ENCODE results near the gene TROAP. TPM values are rescaled to one million over a fixed set of nuclear protein-coding genes. Genes with fewer than 3 reads are reported as not detected.
A peak's percentile ranks its signal among the peaks of the same experiment; 100 is the strongest.
"Not testable (repeated sequence)": the region's sequence is repeated elsewhere in the genome, so short reads cannot be mapped to it uniquely, and the experiment has no call there.

TROAP gene
- total and polyA plus RNA-seq, 8 donors: 0.08 to 1.3 (median 0.46) TPM; not detected in 1

DNA sequence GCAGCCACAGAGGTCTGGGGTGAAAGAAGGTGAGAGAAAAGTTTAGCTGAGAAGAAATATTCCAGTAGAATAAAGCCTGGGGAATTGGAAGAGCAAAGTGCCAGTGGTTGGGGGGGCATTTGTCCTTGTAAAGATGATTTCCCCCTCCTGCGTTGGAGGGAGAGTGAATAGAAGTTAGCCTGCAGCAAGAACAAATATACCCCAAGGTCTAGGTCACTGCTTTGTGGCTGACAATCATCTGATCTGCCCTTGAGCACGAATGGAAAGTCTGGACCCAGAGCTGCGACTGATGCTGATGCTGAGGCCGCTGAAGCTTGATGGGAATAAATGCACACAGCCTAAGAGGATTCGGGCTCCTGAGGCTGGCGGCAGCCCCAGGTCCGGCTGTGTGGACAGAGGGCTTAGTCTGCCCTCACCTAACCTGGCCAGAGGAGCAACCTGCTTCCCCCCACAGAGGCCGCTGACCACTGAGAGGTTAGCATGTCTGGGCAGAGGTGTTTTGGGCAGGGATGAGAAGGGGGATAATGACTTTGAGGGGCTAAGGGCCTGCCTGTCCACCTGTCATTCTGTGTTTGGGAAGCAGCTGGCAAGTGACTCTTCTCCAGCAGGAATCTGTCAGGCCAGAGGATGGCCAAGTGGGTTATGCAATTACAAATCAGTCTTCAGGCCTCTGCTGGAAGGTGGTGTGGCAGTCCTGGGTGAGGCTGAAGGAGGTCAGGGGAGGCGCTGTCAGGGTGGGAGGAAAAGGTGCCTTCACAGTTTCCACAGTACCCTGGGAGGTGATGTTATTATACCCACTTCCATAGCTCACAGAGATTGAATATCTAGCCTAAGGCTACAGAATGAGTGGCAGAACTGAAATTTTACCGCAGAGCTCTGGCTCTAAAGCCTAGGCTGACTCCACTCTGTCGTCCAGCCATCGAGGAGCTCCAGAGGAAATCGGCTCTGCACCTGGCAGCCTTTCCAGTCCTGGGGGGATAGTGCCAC, 46.5 kb upstream of the TROAP start:
- TF ChIP-seq, protein P1, sequence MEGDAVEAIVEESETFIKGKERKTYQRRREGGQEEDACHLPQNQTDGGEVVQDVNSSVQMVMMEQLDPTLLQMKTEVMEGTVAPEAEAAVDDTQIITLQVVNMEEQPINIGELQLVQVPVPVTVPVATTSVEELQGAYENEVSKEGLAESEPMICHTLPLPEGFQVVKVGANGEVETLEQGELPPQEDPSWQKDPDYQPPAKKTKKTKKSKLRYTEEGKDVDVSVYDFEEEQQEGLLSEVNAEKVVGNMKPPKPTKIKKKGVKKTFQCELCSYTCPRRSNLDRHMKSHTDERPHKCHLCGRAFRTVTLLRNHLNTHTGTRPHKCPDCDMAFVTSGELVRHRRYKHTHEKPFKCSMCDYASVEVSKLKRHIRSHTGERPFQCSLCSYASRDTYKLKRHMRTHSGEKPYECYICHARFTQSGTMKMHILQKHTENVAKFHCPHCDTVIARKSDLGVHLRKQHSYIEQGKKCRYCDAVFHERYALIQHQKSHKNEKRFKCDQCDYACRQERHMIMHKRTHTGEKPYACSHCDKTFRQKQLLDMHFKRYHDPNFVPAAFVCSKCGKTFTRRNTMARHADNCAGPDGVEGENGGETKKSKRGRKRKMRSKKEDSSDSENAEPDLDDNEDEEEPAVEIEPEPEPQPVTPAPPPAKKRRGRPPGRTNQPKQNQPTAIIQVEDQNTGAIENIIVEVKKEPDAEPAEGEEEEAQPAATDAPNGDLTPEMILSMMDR (IDR thresholded peaks at IDR 0.05): no peak
- ATAC-seq (no peak), FAIRE-seq (no peak), DNase-seq (peak in 2 of 6 donors; percentile 23 to 34)
- 60 to 74% methylated on average over 13 of the region's 13 CpGs for WGBS, 2 donors
- no peaks in the 10 kb centered on the region for H3K27me3 ChIP-seq
- no peaks in the 10 kb centered on the region for H3K9me3 ChIP-seq
- peaks cover 0 to 2% (median 0%) of the 10 kb centered on the region in 3 donors for H3K4me1 ChIP-seq
- H3K36me3 ChIP-seq: peaks cover 0 to 15% (median 1%) of the 10 kb centered on the region in 3 donors
- H3K27ac ChIP-seq: no peak overlapping the region
- intact Hi-C loops (cut with DNase I): no loop called here
- H3K4me3 ChIP-seq: no peak overlapping the region

DNA sequence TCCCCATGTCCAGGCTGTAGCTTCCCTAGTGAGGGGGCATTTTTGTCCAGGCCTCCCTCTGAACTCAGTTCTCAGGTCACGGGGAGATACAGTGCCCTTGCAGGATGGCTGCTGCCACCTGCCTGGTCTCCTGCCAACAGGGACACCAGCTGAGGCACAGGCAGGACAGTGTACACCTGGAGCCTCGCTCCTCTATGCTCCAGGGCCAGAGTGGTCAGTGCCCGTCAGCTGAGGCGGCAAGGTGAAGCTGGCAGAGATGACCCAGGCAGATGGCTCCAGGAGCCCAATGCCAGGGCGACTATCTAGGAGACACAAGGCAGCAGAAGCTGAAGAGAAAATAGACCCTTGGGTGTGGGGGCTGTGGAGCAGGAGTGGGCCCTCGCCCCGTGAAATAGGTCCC, 45.6 kb upstream of the TROAP start:
- no peaks in the 10 kb centered on the region for H3K9me3 ChIP-seq
- TF ChIP-seq, protein P1 (IDR thresholded peaks at IDR 0.05): no peak
- ATAC-seq (no peak), FAIRE-seq (no peak), DNase-seq (no peak)
- WGBS, 2 donors: 87 to 89% methylated on average over 7 of the region's 7 CpGs
- intact Hi-C loops (cut with DNase I): no loop called here
- H3K4me1 ChIP-seq: peaks cover 0 to 2% (median 0%) of the 10 kb centered on the region in 3 donors
- H3K27ac ChIP-seq: no peak overlapping the region
- H3K4me3 ChIP-seq: no peak overlapping the region
- no peaks in the 10 kb centered on the region for H3K27me3 ChIP-seq
- H3K36me3 ChIP-seq: peaks cover 0 to 13% (median 0%) of the 10 kb centered on the region in 3 donors

DNA sequence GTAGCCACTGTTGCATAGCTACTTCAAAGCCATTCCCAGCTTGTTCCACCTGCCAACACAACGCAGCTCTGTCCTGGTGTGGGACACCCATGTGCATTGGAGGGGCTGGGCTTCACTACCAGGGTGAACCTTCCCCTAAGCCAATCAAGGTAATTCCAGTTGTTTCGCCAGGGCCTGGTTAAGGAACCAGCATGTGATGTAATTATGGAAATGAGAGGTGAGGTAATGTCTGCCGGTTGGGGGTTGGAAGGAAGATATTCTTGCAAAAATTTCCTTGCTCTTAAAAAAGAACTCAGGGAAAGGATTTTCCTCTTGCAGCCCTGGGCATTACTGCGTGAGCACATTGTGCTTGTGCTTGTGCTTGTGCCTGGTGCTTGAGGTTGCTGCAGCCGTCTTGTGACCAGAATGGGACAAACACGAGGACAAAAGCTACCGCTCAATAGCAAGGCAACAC, 43.3 kb upstream of the TROAP start:
- H3K36me3 ChIP-seq: no peaks in the 10 kb centered on the region
- H3K9me3 ChIP-seq: no peaks in the 10 kb centered on the region
- peak; percentile 30 to 71 (median 58) for ATAC-seq
- H3K27me3 ChIP-seq: no peaks in the 10 kb centered on the region
- H3K4me3 ChIP-seq: no peak overlapping the region
- TF ChIP-seq, protein P1 (IDR thresholded peaks at IDR 0.05): no peak
- H3K27ac ChIP-seq: no peak overlapping the region
- no peak for FAIRE-seq
- intact Hi-C loops (cut with DNase I): no loop called here
- H3K4me1 ChIP-seq: peaks cover 0 to 2% (median 0%) of the 10 kb centered on the region in 3 donors
- 67 to 69% methylated on average over 7 of the region's 7 CpGs for WGBS, 2 donors
- no peak for DNase-seq

DNA sequence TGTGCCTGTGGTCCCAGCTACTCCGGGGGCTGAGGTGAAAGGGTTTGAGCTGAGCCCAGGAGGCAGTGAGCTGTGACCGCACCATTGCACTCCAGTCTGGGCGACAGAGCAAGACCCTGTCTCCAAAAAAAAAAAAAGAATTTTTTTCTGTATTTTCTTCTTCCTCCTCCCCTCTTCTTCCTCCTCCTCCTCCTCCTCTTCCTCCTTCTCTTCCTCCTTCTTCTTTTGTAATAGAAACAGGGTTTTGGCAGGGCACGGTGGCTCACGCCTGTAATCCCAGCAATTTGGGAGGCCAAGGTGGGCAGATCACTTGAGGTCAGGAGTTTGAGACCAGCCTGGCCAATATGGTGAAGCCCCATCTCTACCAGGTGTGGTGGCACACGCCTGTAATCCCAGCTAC, 42.5 kb upstream of the TROAP start:
- intact Hi-C loops (cut with DNase I); H3K4me1 ChIP-seq; H3K36me3 ChIP-seq; H3K27me3 ChIP-seq; DNase-seq; ATAC-seq; H3K9me3 ChIP-seq; FAIRE-seq; H3K4me3 ChIP-seq; H3K27ac ChIP-seq: not testable (repeated sequence)
- 84 to 88% methylated on average over 6 of the region's 6 CpGs for WGBS, 2 donors

DNA sequence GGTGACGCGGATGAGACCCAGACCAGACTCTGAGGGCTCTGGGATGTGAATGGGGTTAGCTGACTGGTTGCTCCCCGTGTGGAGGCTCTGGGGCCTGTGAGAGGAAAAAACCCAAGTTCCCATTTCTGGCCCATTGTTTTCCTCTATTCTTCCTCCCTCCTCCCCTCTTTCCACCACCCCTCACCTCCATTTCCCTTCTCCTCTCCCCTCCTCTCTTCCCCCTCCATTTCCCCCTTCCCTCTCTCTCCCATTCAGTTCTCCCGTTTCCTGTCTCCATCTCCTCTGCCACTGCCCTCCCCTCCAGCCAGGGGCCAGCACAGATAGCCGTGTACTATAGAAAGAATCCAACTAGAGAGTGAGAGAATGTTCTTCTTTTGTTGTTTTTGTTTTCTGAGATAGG, 40.8 kb upstream of the TROAP start:
- H3K4me1 ChIP-seq: peaks cover 0 to 2% (median 0%) of the 10 kb centered on the region in 3 donors
- TF ChIP-seq, protein P1 (IDR thresholded peaks at IDR 0.05): no peak
- peaks cover 0 to 4% (median 0%) of the 10 kb centered on the region in 4 donors for H3K27me3 ChIP-seq
- H3K4me3 ChIP-seq: no peak overlapping the region
- no peak for FAIRE-seq
- no peaks in the 10 kb centered on the region for H3K9me3 ChIP-seq
- H3K27ac ChIP-seq: no peak overlapping the region
- intact Hi-C loops (cut with DNase I): no loop called here
- no peak for ATAC-seq
- 78 to 87% methylated on average over 5 of the region's 5 CpGs for WGBS, 2 donors
- no peak for DNase-seq
- no peaks in the 10 kb centered on the region for H3K36me3 ChIP-seq

DNA sequence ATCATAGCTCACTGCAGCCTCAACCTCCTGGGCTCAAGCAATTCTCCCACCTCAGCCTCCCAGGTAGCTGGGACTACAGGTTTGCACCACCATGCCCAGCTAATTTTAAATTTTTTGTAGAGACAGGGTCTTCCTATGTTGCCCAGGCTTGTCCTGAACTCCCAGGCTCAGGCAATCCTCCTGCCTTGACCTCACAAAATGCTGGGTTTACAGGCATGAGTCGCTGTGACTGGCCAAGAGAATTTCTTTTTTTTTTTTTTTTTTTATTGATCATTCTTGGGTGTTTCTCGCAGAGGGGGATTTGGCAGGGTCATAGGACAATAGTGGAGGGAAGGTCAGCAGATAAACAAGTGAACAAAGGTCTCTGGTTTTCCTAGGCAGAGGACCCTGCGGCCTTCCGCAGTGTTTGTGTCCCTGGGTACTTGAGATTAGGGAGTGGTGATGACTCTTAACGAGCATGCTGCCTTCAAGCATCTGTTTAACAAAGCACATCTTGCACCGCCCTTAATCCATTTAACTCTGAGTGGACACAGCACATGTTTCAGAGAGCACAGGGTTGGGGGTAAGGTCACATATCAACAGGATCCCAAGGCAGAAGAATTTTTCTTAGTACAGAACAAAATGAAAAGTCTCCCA, 40.2 kb upstream of the TROAP start:
- intact Hi-C loops (cut with DNase I); H3K27me3 ChIP-seq; H3K36me3 ChIP-seq; ATAC-seq; H3K27ac ChIP-seq; H3K4me3 ChIP-seq; DNase-seq; H3K9me3 ChIP-seq; FAIRE-seq; H3K4me1 ChIP-seq: not testable (repeated sequence)
- WGBS, 2 donors: 71 to 85% methylated on average over 1 of the region's 6 CpGs
